H1 (cell line): ENCODE results near the gene OR2A25.

Experiments used
- CHD7 ChIP-seq: fragments of 300-600 bp; sonication (generic); IDR thresholded peaks from 2 replicates; pipeline ENCODE4 v1.7.1; 2012; ENCODE audit warnings: low read length, moderate library complexity, mild to moderate bottlenecking, inconsistent platforms; ENCODE audit not compliant: insufficient replicate concordance
- CTCF ChIP-seq, 3 experiments: IDR thresholded peaks; 1 replicate in 2 of 3; 2 replicates in 1 of 3; pipeline versions ENCODE4 v1.5.1 to v1.6.1; 2011; ENCODE audit warnings: low read length in 3 of 3, mild to moderate bottlenecking in 3 of 3, inconsistent platforms in 2 of 3, low read depth in 1 of 3, moderate library complexity in 1 of 3; ENCODE audit not compliant: insufficient read depth in 1 of 3; ENCODE audit errors: control extremely low read depth in 1 of 3
- EP300 ChIP-seq, 2 experiments: IDR thresholded peaks; 1 replicate in 1 of 2; 2 replicates in 1 of 2; pipeline ENCODE4 v1.6.1; 2011 to 2012; ENCODE audit warnings: low read depth in 2 of 2, low read length in 2 of 2, mild to moderate bottlenecking in 2 of 2, borderline replicate concordance in 1 of 2, inconsistent platforms in 1 of 2, moderate library complexity in 1 of 2
- MAX ChIP-seq: IDR thresholded peaks from 2 replicates; pipeline ENCODE4 v1.6.1; 2012; ENCODE audit warnings: inconsistent platforms
- POLR2AphosphoS5 ChIP-seq: IDR thresholded peaks from 2 replicates; pipeline ENCODE4 v1.6.1; 2011; ENCODE audit warnings: low read depth, low read length
- RFX5 ChIP-seq: IDR thresholded peaks from 2 replicates; pipeline ENCODE4 v1.6.1; 2011; ENCODE audit warnings: low read depth, low read length, improper control_type of control experiment, borderline replicate concordance
- SRF ChIP-seq: IDR thresholded peaks from 2 replicates; pipeline ENCODE4 v1.6.1; 2011; ENCODE audit warnings: mild to moderate bottlenecking, low read depth, low read length, moderate library complexity
- TAF1 ChIP-seq: IDR thresholded peaks from 2 replicates; pipeline ENCODE4 v1.6.1; 2011; ENCODE audit warnings: mild to moderate bottlenecking, low read depth, low read length
- TEAD4 ChIP-seq: IDR thresholded peaks from 2 replicates; pipeline ENCODE4 v1.6.1; 2012; ENCODE audit warnings: low read depth, low read length, inconsistent platforms, mixed read lengths

GRCh38 chr7:144074374-144074773, 4.8 kb downstream of the OR2A25 start:
- TF ChIP-seq CTCF (IDR thresholded peaks at IDR 0.05; ENCODE audit: control extremely low read depth in 1 of 3, insufficient read depth in 1 of 3, low read depth in 1 of 3, low read length in 3 of 3) (peak in 1 of 3 experiments; percentile 25; a peak in 1 of 4 replicates), EP300 (IDR thresholded peaks at IDR 0.05; ENCODE audit: borderline replicate concordance in 1 of 2, low read depth in 2 of 2, low read length in 2 of 2) (no peak), MAX (no peak), POLR2AphosphoS5 (no peak), TEAD4 (no peak), RFX5 (no peak), TAF1 (no peak), SRF (no peak), CHD7 (no peak)
